Eye (tissue), 1 donor: ENCODE results near the gene TCF4.

Experiments
- DNase-seq: peaks from one replicate; pipeline ENCODE4 v3.0.0-alpha.2; 2015

TCF4 gene

GRCh38 chr18:55376387-55376786 is 211.6 kb downstream of the TCF4 start:
- no peak for DNase-seq

GRCh38 chr18:55375930-55376329 is 212.1 kb downstream of the TCF4 start:
- DNase-seq: no peak

- no peak for DNase-seq
Measured at GRCh38 chr18:55374741-55375140, 213.3 kb downstream of the TCF4 start.

- no peak for DNase-seq
Measured at GRCh38 chr18:55372209-55372608, 215.8 kb downstream of the TCF4 start.

DNA sequence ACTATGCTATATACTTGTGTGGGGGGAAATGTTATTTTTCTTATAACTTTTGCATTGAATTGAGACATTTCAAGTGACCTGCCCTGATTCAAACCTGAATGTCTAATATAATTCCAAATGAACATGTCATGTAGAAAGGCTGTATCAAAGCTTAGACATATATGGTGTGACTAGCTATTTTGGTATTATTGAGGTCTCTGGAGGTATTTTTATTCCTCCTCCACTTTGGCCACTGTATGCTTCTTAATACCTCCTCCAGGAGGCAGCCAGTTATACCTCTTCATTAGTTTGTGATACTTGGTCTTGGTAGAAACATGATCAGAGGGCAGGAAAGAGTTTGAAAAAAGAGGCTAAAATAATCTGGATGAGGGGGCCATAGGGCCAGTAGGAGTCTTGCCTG is 217.1 kb downstream of the TCF4 start:
- DNase-seq: no peak

- no peak for DNase-seq
Measured at GRCh38 chr18:55369346-55369745, 218.6 kb downstream of the TCF4 start.

GRCh38 chr18:55365342-55365741 is 222.7 kb downstream of the TCF4 start:
- no peak for DNase-seq

- DNase-seq: no peak
Measured at GRCh38 chr18:55362303-55362702, 225.7 kb downstream of the TCF4 start.

DNA sequence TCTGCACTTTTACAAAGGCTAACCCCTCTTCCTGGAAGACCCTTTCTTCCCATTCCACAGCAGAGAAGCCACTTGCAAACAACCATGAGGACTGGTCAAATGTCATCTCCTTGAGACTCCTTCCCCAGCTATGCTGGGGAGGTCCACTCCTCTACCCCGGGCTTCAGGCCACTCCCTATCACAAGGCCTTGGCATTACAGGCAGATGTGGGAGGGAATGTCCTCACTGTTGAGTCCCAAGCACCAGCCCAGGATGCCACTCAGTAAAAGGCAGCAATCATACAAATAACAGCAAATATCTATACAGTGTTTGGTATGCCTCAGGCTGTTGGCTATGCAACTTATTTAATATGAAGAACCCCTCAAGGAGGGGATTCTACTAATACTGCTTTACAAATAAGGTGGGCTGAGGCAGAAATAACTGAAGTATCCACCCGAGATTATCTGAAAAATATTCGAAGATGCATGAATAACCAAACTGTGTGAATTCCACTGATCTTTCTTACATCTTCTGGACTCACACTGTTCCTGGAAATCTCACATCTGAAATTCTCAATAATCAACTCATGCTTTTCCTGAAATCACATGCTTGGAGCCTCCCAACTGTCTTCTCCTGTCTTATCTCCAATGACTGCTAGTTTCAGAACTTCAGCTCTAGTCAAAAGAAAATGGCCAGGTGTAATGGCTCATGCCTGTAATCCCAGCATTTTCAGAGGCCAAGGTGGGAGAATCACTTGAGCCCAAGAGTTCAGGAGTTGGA is 226.3 kb downstream of the TCF4 start:
- no peak for DNase-seq

- DNase-seq: no peak
Measured at GRCh38 chr18:55360061-55360460, 227.9 kb downstream of the TCF4 start.

- no peak for DNase-seq
Measured at GRCh38 chr18:55356815-55357214, 231.2 kb downstream of the TCF4 start.

DNA sequence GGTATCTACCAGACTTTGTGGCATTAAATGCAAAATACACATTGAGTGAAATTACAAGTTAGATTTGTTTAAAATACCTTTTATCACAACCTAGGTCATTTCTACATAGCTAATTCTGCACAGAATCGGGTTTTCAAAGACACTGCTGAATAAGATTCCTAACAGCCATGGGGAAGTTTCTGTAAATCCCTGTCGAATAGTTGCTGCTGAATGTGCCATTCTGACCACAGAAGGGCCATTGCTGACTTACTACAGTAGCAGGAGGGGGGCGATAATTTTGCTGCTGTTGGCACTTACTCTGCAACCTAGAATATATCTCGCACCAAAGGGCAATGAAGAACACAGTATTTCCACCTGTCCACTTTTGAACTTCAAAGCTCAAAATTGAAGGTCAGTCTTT is 232.8 kb downstream of the TCF4 start:
- DNase-seq: no peak

GRCh38 chr18:55354795-55355194 is 233.2 kb downstream of the TCF4 start:
- DNase-seq: peak; percentile 54

- no peak for DNase-seq
Measured at GRCh38 chr18:55353806-55354205, 234.2 kb downstream of the TCF4 start.

- DNase-seq: no peak
Measured at GRCh38 chr18:55353391-55353790, 234.6 kb downstream of the TCF4 start.

DNA sequence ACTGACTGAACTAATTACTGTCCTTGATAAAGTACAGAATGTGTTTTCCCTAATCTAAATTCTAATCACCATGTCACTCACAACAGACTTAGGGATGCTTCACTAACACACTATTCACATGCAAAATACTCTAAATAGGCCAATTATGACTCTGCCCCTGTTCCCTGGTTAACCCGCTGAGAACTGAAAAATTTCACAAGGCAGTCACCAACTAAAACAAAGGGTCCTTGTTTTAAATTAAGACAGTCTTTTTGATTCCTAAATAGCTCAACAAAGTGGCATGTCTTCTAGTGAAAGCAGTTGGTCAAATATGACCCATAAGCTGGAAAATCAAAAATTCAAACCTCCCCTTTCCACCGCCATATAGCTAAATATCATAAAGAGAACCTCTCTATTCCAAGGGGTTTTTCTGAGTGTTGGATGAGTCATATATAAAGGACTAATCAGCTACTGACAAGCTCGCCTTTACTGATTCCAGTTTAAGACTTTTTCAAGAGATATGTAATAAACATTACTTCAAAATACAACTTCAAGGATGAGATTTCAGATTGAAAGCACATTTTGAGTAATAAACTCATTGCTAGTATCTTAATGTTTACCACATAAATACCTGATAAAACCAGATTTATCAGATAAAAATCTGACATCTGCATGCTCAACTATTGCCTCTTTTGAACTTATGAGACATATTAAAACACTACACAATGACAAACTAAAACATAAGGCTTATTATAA is 235.8 kb downstream of the TCF4 start:
- peak; percentile 66 for DNase-seq

- no peak for DNase-seq
Measured at GRCh38 chr18:55351241-55351691, 236.7 kb downstream of the TCF4 start.

- DNase-seq: no peak
Measured at GRCh38 chr18:55349685-55350084, 238.3 kb downstream of the TCF4 start.

GRCh38 chr18:55346961-55347740 is 240.8 kb downstream of the TCF4 start:
- DNase-seq: no peak

DNA sequence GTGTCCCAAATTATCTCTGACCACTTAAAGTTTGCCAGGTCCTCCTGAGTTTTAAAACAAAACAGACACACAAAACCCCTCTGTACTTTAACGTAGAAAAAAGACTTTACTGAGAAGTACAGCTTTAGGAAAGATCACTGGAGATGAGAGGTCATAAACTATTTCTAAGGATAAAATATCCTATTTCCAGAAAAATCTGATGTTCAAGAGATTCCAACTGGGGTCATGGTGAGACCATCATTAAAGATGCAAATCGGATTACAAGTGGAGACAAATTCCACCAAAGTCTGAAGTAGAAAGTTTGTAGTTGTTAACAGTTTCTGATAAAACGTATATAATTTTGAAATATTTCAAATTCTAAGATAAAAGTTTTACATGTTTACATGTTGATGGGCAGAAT is 241.6 kb downstream of the TCF4 start:
- DNase-seq: no peak

DNA sequence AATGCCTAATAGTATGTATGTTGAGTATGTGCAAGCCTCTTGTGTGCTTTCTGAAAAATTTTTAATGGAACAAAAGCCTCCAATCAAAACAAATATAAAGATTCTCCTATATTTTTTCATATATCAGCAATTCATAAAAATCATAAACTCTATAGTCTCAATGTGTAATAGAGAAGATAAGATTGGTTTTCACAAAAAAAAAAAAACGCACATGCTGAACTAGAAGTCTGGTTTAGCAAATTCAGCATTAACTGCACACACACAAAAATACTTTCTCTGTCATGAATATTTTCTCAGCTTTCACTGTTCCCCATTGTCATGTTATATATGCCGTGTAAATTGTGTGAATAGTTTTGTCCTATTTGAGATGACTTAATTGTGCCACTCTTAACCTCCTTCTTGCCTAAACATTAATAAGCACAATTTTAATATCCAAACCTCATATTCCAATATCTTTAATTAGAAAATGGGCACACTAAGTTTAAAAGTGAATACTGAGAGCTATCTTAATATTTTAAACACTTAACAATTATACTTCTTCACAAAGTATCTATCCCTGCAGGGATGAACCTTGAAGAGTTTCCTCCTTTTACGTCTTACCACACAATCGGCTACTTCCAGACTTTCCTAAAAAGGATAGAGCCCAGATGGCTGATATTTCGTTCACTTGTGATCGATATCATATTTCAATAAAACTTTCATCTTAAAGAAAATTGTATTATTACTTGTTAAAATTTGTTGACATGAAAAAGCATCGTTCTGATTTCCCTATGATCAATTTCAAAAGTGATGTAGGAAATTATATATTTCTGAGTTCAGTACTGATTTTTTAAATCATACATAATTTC is 242.7 kb downstream of the TCF4 start:
- no peak for DNase-seq

GRCh38 chr18:55343396-55344073 is 244.5 kb downstream of the TCF4 start:
- peak; percentile 65 for DNase-seq
